ENCODE results near the gene POLDIP2. TPM values are rescaled to one million over a fixed set of nuclear protein-coding genes. Genes with fewer than 3 reads are reported as not detected.

Gene POLDIP2
- total and polyA plus RNA-seq, 2 of the 13 experiments (the other 11 are each of a cell fraction or from before 2014, with no cell fraction given) = 85.9 to 114 TPM

DNA sequence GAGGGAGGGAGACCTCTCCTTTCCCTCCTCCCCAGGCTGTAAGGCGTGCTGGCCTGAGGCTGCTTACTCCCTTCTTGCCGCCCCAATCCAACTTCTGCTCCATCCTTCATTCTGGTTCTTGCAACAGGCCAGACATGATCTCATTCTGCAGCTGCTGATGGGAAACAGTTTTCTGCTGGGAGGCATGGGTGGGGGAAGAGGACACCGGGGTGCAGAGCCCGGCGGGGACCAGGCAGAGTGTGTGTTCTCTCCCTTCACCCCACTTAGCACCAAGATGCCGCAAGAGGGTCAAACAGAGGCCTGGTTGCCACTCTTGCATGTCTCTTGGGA lies 15.6 kb upstream of the POLDIP2 start:
- no peak overlapping the region for H3K4me3 ChIP-seq (replicated peaks in 1 of 3; ENCODE audit: insufficient read depth in 1 of 3, low read depth in 2 of 3, low read length in 3 of 3)
- no peaks in the 10 kb centered on the region for H3K36me3 ChIP-seq (replicated peaks in 1 of 2; ENCODE audit: control insufficient read depth in 1 of 2, insufficient read depth in 2 of 2, low read length in 2 of 2)
- ATAC-seq = no peak
- no peaks in the 10 kb centered on the region for H3K9me3 ChIP-seq (ENCODE audit: low read length)
- POLR2A ChIA-PET = interaction anchor here (1.0 kb wide), 1 partner anchor 16 kb away, joined by 4 read pairs; the partner anchor contains the start of gene POLDIP2
- no peak overlapping the region for H2AFZ ChIP-seq (ENCODE audit: low read length)
- no peaks in the 10 kb centered on the region for H4K20me1 ChIP-seq (ENCODE audit: insufficient read depth, low read length)
- no peak overlapping the region for H3K4me2 ChIP-seq (ENCODE audit: low read depth, low read length)
- TF ChIP-seq ZFY (CRISPR knock-in tag; IDR thresholded peaks at IDR 0.05) (no peak), SMAD3 (CRISPR knock-in tag; IDR thresholded peaks at IDR 0.05) (no peak), ZNF329 (CRISPR knock-in tag; IDR thresholded peaks at IDR 0.05; ENCODE audit: low read depth) (no peak), KLF16 (CRISPR knock-in tag; IDR thresholded peaks at IDR 0.05) (no peak), PITX1 (CRISPR knock-in tag; IDR thresholded peaks at IDR 0.05) (no peak), XBP1 (CRISPR knock-in tag; IDR thresholded peaks at IDR 0.05) (no peak), ZNF749 (CRISPR knock-in tag; IDR thresholded peaks at IDR 0.05; ENCODE audit: borderline replicate concordance) (no peak), CC2D1A (CRISPR knock-in tag; IDR thresholded peaks at IDR 0.05) (no peak), KLF9 (CRISPR knock-in tag; IDR thresholded peaks at IDR 0.05; ENCODE audit: low read depth) (no peak), ZBTB7A (CRISPR knock-in tag; IDR thresholded peaks at IDR 0.05) (no peak), KMT2B (CRISPR knock-in tag; IDR thresholded peaks at IDR 0.05) (no peak)
- TF ChIP-seq, protein P1, sequence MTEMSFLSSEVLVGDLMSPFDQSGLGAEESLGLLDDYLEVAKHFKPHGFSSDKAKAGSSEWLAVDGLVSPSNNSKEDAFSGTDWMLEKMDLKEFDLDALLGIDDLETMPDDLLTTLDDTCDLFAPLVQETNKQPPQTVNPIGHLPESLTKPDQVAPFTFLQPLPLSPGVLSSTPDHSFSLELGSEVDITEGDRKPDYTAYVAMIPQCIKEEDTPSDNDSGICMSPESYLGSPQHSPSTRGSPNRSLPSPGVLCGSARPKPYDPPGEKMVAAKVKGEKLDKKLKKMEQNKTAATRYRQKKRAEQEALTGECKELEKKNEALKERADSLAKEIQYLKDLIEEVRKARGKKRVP (CRISPR knock-in tag; IDR thresholded peaks at IDR 0.05) = no peak
- TF ChIP-seq, protein P2, sequence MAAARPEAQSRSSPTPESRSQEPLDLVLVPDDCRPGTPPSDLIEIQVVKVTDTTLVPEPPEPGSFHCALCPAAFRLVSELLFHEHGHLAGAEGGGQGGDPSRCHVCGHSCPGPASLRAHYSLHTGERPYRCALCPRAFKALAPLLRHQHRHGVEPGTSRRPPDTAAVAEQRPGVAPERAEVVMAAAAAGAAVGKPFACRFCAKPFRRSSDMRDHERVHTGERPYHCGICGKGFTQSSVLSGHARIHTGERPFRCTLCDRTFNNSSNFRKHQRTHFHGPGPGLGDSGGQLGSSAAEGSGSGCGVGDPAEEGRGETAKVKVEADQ (CRISPR knock-in tag; IDR thresholded peaks at IDR 0.05; ENCODE audit: borderline replicate concordance) = no peak
- TF ChIP-seq, protein P3, sequence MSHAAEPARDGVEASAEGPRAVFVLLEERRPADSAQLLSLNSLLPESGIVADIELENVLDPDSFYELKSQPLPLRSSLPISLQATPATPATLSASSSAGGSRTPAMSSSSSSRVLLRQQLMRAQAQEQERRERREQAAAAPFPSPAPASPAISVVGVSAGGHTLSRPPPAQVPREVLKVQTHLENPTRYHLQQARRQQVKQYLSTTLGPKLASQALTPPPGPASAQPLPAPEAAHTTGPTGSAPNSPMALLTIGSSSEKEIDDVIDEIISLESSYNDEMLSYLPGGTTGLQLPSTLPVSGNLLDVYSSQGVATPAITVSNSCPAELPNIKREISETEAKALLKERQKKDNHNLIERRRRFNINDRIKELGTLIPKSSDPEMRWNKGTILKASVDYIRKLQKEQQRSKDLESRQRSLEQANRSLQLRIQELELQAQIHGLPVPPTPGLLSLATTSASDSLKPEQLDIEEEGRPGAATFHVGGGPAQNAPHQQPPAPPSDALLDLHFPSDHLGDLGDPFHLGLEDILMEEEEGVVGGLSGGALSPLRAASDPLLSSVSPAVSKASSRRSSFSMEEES (CRISPR knock-in tag; IDR thresholded peaks at IDR 0.05) = no peak
- TF ChIP-seq, protein P4, sequence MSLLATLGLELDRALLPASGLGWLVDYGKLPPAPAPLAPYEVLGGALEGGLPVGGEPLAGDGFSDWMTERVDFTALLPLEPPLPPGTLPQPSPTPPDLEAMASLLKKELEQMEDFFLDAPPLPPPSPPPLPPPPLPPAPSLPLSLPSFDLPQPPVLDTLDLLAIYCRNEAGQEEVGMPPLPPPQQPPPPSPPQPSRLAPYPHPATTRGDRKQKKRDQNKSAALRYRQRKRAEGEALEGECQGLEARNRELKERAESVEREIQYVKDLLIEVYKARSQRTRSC (CRISPR knock-in tag; IDR thresholded peaks at IDR 0.05; ENCODE audit: low read depth) = no peak
- no peaks in the 10 kb centered on the region for H3K27me3 ChIP-seq (ENCODE audit: control insufficient read depth in 1 of 2, insufficient read depth in 2 of 2, low read length in 2 of 2)
- intact Hi-C loops (cut with micrococcal nuclease; ENCODE audit: unreplicated experiment) (no loop called here), in situ Hi-C loops (cut with HindIII; ENCODE audit: extremely low pct_ligation_motif_present, low pct_unique_long_range_greater_than_20kb) (no loop called here)
- no TSS peak for BruUV-seq (replicated peaks)
- H3K27ac ChIP-seq (ENCODE audit: extremely low read length, insufficient read depth, low read length) = no peak overlapping the region
- DNase-seq (ENCODE audit: low spot score) = no peak
- no peak overlapping the region for H3K9ac ChIP-seq (ENCODE audit: insufficient read depth, low read depth, low read length)
- H3K79me2 ChIP-seq (ENCODE audit: insufficient read depth, low read length) = peaks cover 7% of the 10 kb centered on the region
- WGBS (ENCODE audit: low lambda C conversion rate) = 90% methylated on average over 6 of the region's 6 CpGs
- CTCF ChIA-PET (ENCODE audit: low intra/inter-chr PET ratio, low total read pairs) = no interaction called here
- H3K4me1 ChIP-seq (ENCODE audit: insufficient read depth, low read length) = peaks cover 34% of the 10 kb centered on the region
- FAIRE-seq = no peak
